ENCODE results near the gene LRRC43.

LRRC43 gene

DNA sequence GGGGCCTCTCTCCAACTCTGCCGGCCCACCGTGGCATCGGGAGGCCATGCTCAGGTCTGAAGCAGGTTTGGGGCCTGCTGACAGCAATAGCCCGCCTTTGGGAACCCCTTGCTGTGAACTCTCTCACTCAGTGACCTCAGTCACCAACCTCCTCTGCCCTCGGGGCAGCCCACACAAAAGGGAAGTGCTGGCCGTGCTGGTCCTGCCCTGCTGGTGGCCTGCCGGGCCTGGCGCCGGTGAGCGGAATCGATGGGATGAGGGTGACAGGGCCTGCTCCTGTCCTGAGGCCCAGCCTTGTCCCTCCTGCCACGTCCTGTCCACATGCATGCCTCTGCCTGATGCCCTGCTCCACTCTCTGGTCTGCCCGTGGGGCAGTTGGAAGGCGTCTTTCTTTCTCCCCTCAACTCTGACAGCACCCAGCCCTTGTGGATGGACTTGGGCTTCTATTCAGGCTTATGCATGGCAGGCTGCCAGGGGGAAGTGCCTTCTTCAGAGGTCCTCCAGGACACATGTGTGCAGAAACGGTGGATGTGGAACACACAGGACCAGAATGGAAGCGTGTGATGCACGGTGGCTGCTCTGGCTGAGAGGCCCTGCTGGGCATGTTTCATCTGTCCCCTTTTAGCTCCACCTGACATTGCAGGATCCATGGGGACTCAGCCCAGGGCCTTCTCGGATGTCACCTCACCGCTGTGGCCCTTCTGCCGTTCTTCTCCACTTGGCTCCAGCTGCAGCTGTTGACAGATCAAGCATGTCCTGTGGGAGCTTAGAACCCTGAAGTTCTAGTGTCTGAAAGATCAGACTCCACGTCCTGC, 40.8 kb upstream of the LRRC43 start:
- TF ChIP-seq MYC (IDR thresholded peaks at IDR 0.05; ENCODE audit: low read depth, low read length) = no peak
- TF ChIP-seq, protein P1, sequence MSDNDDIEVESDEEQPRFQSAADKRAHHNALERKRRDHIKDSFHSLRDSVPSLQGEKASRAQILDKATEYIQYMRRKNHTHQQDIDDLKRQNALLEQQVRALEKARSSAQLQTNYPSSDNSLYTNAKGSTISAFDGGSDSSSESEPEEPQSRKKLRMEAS (IDR thresholded peaks at IDR 0.05; ENCODE audit: low read depth, low read length) = no peak
- TF ChIP-seq POLR2A (IDR thresholded peaks at IDR 0.05; ENCODE audit: extremely low read depth, insufficient read length) = no peak
- TF ChIP-seq, protein P2, sequence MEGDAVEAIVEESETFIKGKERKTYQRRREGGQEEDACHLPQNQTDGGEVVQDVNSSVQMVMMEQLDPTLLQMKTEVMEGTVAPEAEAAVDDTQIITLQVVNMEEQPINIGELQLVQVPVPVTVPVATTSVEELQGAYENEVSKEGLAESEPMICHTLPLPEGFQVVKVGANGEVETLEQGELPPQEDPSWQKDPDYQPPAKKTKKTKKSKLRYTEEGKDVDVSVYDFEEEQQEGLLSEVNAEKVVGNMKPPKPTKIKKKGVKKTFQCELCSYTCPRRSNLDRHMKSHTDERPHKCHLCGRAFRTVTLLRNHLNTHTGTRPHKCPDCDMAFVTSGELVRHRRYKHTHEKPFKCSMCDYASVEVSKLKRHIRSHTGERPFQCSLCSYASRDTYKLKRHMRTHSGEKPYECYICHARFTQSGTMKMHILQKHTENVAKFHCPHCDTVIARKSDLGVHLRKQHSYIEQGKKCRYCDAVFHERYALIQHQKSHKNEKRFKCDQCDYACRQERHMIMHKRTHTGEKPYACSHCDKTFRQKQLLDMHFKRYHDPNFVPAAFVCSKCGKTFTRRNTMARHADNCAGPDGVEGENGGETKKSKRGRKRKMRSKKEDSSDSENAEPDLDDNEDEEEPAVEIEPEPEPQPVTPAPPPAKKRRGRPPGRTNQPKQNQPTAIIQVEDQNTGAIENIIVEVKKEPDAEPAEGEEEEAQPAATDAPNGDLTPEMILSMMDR (IDR thresholded peaks at IDR 0.05; ENCODE audit: low read depth, low read length) = no peak
- no peak overlapping the region for H3K4me3 ChIP-seq (ENCODE audit: low read depth, low read length)
- DNase-seq (ENCODE audit: low read depth) = no peak

- TF ChIP-seq, protein P1 (IDR thresholded peaks at IDR 0.05; ENCODE audit: low read depth, low read length) = no peak
- TF ChIP-seq, protein P2 (IDR thresholded peaks at IDR 0.05; ENCODE audit: low read depth, low read length) = no peak
- no peak for TF ChIP-seq MYC (IDR thresholded peaks at IDR 0.05; ENCODE audit: low read depth, low read length)
- TF ChIP-seq POLR2A (IDR thresholded peaks at IDR 0.05; ENCODE audit: extremely low read depth, insufficient read length) = no peak
- H3K4me3 ChIP-seq (ENCODE audit: low read depth, low read length) = no peak overlapping the region
- DNase-seq (ENCODE audit: low read depth) = no peak
Observed at GRCh38 chr12:122142857-122143256, 40.1 kb upstream of the LRRC43 start.

GRCh38 chr12:122144885-122145284, 38.0 kb upstream of the LRRC43 start:
- H3K4me3 ChIP-seq (ENCODE audit: low read depth, low read length) = no peak overlapping the region
- TF ChIP-seq MYC (IDR thresholded peaks at IDR 0.05; ENCODE audit: low read depth, low read length) (no peak), POLR2A (IDR thresholded peaks at IDR 0.05; ENCODE audit: extremely low read depth, insufficient read length) (no peak)
- TF ChIP-seq, protein P2 (IDR thresholded peaks at IDR 0.05; ENCODE audit: low read depth, low read length) = no peak
- TF ChIP-seq, protein P1 (IDR thresholded peaks at IDR 0.05; ENCODE audit: low read depth, low read length) = no peak
- DNase-seq (ENCODE audit: low read depth) = no peak

- DNase-seq (ENCODE audit: low read depth) = no peak
- H3K4me3 ChIP-seq (ENCODE audit: low read depth, low read length) = no peak overlapping the region
- TF ChIP-seq MYC (IDR thresholded peaks at IDR 0.05; ENCODE audit: low read depth, low read length) = no peak
- TF ChIP-seq, protein P1 (IDR thresholded peaks at IDR 0.05; ENCODE audit: low read depth, low read length) = no peak
- TF ChIP-seq, protein P2 (IDR thresholded peaks at IDR 0.05; ENCODE audit: low read depth, low read length) = no peak
- no peak for TF ChIP-seq POLR2A (IDR thresholded peaks at IDR 0.05; ENCODE audit: extremely low read depth, insufficient read length)
Observed at GRCh38 chr12:122145505-122146330, 37.2 kb upstream of the LRRC43 start.

- no peak for DNase-seq (ENCODE audit: low read depth)
- TF ChIP-seq, protein P1 (IDR thresholded peaks at IDR 0.05; ENCODE audit: low read depth, low read length) = no peak
- TF ChIP-seq POLR2A (IDR thresholded peaks at IDR 0.05; ENCODE audit: extremely low read depth, insufficient read length) = no peak
- TF ChIP-seq MYC (IDR thresholded peaks at IDR 0.05; ENCODE audit: low read depth, low read length) = no peak
- TF ChIP-seq, protein P2 (IDR thresholded peaks at IDR 0.05; ENCODE audit: low read depth, low read length) = no peak
- no peak overlapping the region for H3K4me3 ChIP-seq (ENCODE audit: low read depth, low read length)
Observed at GRCh38 chr12:122147514-122148290, 35.2 kb upstream of the LRRC43 start.
